NCI-H524 (cell line): Measurements from ENCODE around the gene DNAAF8.
"Not testable (repeated sequence)": the region's sequence is repeated elsewhere in the genome, so short reads cannot be mapped to it uniquely, and the experiment has no call there.

Experiments
- DNase-seq, 2 experiments: peaks; one replicate each; lab custom pipeline; 2025; lab: John Stamatoyannopoulos, UW

The DNAAF8 gene

DNA sequence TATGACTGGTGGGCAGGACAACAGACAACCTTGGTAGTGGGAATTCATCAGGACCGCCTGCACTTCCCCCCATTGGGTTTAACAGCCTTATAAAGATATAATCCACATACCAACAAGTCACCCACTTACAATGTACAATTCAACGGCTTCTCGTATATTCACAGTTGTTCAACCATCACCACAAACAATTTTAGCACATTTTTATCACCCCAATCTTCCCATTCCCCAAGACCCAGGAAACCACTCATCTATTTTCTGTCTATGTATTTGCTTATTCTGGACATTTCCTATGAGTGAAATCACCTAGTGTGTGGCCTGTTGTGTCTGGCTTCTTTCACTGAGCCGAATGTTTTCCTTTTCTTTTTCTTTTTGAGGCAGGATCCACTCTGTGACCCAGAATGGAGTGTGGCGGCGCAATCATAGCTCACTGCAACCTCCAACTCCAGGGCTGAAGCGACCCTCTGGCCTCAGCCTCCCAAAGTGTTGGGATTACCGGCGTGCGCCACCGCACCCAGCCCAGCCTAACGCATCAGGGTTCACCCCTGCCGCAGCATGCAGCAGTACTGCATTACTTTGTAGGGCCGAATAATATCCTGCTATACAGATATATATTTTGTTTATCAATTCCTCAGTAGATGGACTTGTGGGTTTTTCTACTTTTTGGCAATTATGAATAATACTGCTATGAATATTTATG lies 11.1 kb upstream of the DNAAF8 start:
- DNase-seq: no peak

DNA sequence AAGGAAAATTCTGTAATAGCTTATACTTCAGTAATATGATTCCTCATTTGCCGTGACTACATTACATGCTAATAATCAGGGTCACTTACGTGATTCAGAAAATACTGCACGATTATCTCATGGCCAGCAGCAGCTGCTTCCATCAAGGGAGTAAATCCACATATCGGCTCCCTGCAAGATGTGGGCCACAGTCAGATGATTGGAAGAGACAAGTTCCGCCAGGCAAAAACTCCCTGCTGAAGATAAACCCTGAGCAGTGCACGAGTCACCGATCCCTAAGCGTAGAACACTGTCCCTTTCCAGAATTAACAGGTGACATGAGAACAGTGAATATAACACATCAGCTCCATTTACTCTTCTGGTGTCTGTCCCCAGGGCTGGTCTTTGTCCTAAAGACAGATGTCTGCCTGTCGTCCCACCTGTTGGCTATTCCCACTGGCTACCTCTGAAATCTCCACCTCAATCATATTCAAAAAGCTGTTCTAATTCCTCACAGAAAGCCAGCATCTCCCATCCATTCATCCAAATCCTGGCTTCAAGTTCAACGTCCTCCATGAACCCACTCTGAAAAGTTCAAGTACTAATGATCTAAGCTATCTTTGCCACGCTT lies 9.6 kb upstream of the DNAAF8 start:
- no peak for DNase-seq

DNA sequence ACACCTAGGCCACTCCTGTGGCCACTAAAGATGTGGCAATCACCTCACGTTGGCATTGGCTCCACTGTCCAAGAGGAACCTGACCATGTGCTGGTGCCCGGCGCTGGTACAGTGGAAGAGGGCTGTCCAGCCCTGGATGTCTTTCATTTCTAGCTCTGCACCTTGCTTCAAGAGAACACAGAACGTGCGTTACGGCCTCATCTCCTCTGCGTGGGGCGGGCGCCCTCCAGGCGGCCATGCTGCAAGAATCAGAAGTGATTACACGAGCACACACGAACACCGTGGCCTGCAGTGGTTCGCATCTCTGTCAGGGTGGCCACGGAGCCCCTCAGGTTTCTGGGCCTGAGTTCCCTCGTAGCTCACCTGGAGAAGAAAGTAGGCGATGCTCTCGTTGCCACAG lies 7.7 kb upstream of the DNAAF8 start:
- no peak for DNase-seq

DNA sequence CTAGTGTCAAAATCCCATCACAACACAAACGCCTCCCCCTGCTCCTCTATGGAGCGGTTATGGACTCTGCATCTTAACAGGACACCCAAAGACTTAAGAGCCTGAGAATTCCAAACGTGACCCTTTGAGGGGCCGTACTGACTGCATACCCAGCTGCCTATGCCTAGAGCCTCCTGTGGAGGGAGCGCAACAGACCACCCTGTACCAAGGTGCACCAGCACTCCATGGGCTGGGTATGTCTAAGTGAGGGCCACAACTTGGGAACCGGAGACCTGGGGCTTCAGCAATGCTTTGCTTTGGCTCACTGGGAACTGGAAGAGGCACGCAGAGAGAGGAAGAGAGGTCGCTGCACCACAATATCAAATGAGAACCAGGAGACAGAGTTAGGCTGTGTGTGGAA lies 5.7 kb upstream of the DNAAF8 start:
- DNase-seq: no peak

DNA sequence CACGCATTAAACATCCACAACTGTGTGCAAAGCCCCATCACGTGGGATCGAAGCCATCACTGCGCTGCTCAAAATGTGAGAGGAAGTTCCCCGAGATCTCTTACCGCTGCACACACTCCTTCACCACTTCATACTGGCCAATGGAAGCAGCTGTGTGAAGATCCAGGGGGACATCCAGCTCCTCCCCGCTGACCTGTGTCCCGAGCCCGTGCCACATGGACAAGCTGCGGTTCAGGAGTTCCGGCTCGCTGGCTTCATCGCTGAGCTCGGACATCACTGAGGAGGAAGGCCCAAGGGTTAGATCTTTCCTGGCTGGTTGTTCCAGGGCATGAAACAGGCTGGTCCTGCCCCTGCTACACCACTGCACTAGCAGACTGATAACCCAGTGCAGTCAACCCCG lies 4.5 kb upstream of the DNAAF8 start:
- DNase-seq: no peak

DNA sequence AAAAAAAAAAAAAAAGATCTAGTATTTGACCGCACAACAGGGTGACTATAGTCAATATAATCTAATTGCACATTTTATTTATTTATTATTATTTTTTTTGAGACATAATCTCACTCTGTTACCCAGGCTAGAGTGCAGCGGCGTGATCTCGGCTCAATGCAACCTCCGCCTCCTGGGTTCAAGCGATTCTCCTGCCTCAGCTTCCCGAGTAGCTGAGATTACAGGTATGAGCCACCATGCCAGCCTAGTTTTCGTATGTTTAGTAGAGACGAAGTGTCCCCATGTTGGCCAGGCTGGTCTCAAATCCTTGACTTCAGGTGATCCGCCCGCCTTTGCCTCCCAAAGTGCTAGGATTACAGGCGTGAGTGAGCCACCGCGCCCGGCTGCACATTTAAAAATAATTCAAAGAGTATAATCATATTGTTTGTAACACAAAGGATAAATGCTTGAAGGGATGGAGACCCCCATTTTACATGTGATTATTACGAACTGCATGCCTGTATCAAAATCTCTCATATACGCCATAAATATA lies 1.1 kb upstream of the DNAAF8 start:
- DNase-seq: no peak

DNA sequence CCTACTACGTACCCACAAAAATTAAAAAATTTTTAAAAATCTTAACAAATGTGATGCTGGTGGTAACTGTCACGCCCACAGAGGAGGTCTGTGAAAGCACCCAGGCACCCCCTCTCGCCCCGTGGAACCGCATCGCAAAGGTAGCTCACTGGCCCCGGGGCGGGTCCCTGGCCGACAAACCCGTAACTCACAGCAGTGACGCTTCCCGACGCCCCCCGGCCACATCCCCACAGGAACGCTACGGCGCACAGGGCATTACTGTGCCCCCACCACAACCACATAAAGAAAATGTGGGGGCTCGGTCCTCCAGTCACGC lies 632 bp upstream of the DNAAF8 start:
- peak in 1 of 2 experiments; percentile 44 for DNase-seq

DNA sequence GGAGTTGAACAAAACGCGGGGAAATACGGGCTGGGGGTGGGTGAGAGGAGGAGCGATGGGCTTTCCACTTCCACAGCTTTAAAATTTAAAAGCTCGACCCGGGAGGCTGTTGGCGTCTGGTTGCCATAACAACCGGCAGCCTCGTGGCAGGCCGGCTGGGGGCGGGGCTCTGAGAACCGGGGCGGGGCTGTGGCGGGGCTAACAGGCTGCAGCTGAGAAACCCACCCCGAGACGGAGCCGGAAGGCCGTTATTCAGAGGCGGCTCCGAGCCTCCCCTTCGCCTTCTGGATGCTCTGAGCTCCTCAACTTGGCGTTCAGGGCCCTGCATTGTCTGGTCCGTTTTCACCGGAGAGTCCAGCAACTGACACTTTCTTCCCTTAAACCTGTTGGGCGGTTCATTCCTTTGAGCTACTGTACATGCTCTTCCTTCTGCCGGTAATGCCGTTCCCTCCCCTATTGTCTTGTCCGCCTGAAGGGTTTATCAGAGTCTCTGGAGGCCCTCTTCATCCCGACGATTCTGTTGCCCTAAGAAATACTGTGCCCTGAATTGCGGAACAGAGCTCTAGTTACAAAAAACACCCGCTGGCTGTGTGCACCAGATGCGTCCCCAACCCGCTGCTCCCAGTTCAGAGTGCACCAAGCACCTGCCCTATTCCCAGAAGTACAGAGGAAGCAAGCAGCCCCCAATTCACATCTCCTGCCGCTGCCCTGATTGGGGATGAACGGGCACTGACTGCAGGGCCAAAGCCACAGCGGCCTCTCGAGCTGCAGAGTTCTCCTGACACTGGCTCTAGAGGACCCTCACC lies 596 bp downstream of the DNAAF8 start:
- DNase-seq: peak; percentile 74 to 79

DNA sequence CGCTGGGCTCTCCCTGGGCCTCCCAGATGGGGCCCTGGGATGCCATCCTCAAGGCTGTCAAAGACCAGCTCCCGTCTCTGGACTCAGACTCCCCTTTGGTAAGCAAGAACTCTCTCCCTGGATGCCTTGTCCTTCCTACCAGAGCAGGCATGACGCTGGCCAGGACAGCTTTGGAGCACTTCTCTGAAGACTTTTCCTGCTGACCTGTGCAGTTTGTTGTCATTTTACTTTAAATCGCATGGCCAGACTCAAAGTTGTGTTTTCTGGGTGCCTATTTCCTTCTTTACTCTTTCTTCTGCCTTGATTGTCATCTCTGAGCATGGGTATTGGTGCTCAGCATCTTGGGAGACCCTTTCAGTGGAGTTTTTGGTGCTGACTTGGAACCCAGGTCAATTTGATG lies 2.2 kb downstream of the DNAAF8 start:
- DNase-seq: no peak

DNA sequence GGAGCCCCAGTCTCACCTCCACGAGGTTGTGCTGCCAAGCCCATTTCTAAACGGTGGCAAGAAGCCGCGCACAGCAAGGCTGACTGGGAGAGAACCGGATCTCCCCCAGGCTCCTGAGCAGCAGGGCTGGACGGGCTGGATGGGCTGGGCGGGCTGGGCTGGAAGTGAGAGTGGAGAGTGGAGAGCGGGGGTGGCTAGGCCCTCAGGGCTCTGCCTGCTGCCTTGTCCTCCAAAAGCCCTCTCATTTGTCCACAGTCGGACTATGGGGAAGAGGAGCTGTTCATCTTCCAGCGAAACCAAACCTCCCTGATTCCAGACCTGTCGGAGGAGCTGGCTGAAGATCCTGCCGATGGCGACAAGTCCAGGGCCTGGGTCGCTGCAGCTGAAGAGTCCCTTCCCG lies 3.2 kb downstream of the DNAAF8 start:
- DNase-seq: no peak

DNA sequence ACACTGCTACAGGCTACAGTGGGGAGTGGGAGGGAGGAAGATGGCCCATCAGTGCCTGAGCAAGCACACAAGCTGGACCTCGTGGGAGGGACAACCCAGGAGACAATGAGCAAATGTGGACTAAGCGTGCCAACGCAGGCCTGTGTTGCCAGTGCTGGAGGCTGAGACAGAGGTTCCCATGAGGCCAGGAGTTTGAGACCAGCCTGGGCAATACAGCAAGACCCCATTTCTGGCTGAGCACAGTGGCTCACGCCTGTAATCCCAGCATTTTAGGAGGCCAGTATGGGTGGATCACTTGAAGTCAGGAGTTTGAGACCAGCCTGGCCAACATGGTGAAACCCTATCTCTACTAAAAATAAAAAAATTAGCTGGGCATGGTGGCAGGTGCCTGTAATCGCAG lies 4.0 kb downstream of the DNAAF8 start:
- not testable (repeated sequence) for DNase-seq

DNA sequence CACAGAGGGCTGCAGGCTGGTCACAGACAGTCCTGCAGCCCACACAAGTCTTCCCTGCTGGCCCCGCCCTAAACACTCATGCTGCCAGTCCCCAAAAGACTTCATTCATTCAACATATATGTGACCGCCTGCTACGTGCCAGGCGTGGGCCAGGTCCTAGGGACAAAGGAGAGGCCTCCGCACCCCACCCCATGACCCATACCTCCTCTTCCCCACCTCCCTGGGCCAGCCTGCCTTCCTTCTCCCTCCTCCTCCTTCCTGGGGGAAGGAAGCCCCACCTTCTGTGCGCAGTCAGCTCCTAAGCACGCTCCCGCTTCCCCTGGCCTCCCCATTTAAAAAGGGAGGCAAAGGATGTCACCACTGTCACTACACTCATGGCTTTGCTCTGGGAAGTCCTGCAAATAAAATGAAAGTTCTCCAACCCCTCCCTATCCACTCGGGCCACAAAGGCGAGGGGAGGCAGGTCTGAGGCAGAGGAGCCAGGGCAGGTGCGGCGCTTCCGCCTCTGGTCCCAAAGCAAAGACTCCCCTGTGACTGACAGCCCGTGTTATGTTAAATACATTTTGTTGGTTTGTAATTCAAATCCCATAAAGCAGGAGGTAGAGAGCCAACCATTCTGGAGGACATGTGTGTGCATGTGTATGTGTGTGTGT lies 9.0 kb downstream of the DNAAF8 start:
- DNase-seq: no peak

DNA sequence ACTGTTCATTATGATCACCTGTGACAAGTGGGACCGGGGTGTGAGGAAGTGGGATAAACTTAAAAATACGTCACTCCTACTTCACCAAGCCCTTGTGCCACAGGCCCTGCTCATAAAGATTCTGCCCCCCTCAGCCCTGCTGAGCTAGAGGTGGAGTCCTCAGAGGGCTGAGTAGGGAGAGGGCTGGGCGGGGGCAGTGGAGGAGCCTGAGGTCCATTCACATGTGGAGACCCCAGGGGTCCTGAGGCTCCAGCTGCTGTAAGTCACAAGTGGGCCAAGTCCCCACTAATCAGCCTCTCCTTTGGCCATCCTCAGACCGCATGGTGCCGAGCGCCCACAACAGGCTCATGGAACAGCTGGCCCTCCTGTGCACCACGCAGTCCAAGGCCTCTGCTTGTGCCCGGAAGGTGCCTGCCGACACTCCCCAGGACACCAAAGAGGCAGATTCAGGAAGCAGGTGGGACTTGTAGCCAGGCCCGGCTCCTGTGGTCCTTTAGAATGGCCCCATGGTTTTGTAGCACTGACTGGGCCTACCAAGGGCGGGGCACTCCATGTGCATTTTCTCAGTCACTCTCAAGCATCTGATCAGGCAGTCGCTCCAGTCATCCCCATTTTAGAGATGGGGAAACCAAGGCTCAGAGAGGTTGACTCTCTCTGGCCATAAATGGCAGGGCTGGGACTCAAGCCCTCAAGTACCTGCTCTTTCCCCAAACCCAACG lies 10.4 kb downstream of the DNAAF8 start:
- peak; percentile 15 to 42 for DNase-seq

DNA sequence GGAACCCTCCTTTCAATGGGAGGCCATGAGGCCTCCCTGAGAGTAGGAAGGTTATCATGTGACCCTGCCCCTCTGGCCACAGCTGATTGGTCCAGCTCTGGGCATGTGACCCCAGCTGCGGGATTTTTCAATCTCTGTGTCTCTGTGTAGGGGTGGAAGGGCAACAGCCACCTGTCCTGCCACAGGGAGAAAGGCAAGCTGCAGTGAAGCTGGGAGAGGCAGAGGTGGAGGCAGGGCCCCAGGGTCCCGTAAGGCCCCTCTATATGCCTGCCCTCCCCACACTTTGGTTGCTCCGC lies 10.9 kb downstream of the DNAAF8 start:
- no peak for DNase-seq

DNA sequence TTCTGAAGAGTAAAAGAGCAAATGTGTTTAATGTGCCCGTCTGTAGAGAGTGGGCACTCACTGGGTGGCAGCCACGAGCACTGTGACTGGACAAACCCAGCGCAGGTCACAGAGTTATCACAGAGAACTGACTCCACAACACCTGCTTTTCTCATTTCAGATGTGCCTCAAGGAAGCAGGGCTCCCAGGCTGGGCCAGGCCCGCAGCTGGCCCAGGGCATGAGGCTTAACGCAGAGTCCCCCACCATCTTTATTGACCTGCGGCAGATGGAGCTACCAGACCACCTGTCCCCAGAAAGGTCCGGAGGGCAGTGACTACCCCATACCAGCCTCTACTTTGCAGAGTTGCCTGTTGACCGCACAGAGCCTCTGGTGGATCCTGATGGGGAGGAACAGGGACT lies 11.9 kb downstream of the DNAAF8 start:
- DNase-seq: no peak

DNA sequence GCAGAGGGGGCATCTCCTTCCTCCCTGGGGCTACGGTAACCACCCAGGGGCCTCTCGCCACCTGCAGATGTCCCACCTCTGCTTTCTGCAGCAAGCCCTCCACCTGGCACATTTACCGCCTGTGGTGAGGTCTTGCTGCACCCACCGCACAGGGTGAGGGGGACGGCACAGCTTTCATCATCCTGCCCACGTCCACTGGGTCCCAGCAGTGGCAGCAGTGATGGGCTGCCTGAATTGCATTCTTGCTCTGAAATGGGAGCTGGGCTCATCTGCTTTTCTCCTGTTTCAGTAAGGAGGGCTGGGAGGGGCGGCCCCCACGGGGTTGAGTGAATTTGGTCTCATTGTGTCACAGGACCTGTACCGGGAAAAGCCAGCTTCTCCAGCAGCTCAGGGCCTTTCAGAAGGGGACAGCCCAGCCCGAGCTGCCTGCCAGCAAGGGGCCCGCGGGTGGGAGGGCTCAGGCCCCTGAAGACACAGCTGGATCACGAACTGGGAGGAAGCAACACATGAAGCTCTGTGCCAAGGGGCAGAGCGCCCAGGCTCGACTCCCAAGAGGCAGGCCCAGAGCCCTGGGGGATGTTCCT lies 12.7 kb downstream of the DNAAF8 start:
- no peak for DNase-seq

DNA sequence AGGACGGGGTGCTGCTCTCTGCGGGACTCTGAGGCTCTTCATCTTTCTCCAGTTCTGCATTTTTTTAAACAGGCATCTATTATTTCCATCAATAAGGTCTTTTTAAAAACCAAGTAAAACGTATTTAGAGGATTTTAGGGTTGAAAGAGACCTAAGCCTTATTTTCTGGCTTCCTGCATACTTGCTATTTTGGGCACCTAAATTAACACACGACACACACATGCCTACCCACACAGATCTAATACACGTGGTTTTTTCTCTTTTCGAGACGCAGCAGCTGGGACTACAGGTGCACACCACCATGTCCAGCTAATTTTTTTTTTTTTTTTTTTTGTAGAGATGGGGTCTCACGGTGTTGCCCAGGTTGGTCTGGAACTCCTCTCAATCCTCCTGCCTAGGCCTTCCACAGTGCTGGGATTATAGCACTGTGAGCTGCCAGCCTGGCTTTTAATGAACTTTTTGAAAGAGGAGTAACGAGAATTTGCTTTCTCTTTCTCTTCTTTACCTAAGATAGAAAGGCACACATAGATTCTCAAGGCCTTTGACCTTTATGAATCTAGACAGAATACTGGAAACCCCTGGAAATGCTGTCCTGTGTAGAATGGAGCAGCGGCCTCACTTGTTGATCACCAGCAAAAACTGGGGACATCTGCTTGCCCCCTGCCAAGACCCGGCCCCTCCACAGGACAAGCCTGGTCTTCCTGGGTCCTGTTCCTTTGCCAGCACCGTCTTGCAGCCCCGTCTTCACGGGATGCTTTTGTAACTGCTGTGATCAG lies 13.8 kb downstream of the DNAAF8 start:
- no peak for DNase-seq

DNA sequence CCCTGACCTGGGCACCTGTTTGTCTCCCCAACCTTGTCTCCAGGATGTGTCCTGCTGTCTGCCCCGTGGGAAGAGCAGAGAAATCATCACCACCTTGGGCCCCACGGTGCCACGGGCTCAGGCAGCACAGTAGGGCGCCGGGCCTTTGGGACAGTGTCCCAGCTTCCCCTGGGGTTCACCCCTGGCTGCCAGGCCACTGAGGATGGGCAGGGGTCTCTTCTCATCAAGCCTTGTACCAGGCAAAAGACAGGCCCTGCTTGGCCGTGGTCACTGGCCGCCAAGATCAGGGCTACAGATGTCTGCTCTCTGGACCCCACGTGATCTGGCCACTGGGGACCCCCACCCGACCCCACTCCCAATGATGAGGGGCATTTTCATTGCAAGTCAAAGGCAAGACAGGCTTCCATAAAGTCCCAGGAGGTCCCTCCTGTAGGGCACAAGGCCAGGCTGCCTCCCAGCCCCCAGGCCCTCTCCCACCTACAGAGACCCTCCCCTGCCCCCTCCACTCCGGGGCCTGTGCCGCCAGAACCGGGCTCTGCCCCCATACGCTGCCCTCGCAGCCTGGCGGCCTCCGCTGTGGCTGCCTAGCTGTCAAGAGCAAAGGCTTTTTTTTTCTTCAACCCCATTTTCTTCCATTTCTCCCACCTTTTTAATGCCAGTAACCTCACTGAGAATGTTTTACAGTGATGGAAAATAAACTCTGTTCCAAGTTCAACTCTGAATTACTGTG lies 14.5 kb downstream of the DNAAF8 start:
- DNase-seq: no peak

DNA sequence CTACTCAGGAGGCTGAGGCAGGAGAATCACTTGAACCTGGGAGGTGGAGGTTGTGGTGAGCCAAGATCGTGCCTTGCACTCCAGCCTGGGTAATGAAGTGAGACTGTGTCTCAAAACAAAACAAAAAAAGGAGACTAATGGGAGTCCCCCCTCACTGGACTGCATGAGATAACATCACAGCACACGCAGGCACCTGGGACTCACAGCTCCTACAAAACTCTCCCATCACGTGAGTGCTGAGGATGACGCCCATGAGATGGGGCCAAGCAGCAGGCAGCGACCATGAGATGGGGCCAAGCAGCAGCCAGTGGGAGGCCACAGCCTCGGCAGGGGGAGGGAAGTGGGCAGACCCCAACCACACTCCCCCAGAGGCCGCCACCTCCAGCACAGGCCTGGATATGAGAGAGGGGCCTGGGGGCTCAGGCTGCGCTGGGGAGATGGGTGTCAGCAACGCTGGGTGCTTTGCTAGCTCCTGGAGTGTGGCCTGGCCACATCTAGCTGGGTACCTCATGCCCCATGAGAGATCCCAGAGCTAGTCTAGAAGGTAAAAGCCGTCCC lies 15.4 kb downstream of the DNAAF8 start:
- no peak for DNase-seq

DNA sequence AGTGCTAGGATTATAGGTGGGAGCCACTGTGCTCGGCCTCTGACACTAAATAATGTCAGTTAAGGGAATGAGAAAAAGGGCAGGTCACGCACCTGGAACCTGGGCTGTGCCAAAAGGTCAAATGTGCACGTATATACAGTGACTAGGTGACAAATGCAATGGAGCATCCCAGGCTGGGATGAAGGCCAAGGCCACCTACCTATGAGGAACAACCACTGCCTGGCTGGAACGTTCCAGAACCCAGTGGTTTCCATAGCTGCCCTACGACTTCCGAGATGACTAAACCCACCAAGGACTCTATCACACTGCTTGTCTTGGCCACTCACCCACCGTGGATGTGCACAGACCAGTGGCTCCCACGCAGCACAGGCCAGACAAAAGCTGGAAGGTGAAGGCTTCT lies 16.6 kb downstream of the DNAAF8 start:
- DNase-seq: no peak
